H1 (cell line): ENCODE data around the gene FGF4. TPM values are rescaled to one million over a fixed set of nuclear protein-coding genes. Genes with fewer than 3 reads are reported as not detected.

Source experiments
- CTCF ChIA-PET: fragments of 300-600 bp; sonication (Branson Sonifier 250); formaldehyde crosslinking; loops from one replicate; lab custom pipeline; 2021; ENCODE audit not compliant: partially characterized antibody; lab: Charles Lee
- POLR2A ChIA-PET: fragments of 300-600 bp; sonication (Branson Sonifier 250); formaldehyde crosslinking; loops from one replicate; lab custom pipeline; 2021; ENCODE audit warnings: inconsistent platforms; ENCODE audit not compliant: partially characterized antibody; lab: Charles Lee
- DNase-seq, 2 experiments: peaks; one replicate each; pipeline versions ENCODE4 v3.0.0 to v3.0.0-alpha.2; 2010 to 2022; ENCODE audit warnings: low spot score in 2 of 2, low read depth in 1 of 2, mixed read lengths in 1 of 2
- FAIRE-seq: peaks from 2 replicates; lab custom pipeline; 2011; peaks lifted over from hg19 to GRCh38; lab: Jason Lieb, UNC
- H2AFZ ChIP-seq: 2 replicates; pipeline ENCODE4 v1.8.1; 2012; ENCODE audit warnings: low read length, inconsistent platforms
- H2AK5ac ChIP-seq: 2 replicates; pipeline ENCODE4 v1.6.1; 2013; ENCODE audit warnings: low read depth, low read length
- H2BK120ac ChIP-seq: replicated peaks from 2 replicates; pipeline ENCODE3; 2013; ENCODE audit warnings: low read depth, low read length, inconsistent platforms
- H2BK12ac ChIP-seq: 2 replicates; pipeline ENCODE4 v1.6.1; 2013; ENCODE audit warnings: low read depth, low read length
- H2BK15ac ChIP-seq: 2 replicates; pipeline ENCODE4 v1.6.1; 2013; ENCODE audit warnings: low read length
- H2BK20ac ChIP-seq: 2 replicates; pipeline ENCODE4 v1.6.1; 2013; ENCODE audit warnings: low read length
- H2BK5ac ChIP-seq: 2 replicates; pipeline ENCODE4 v1.6.1; 2013; ENCODE audit warnings: low read depth, low read length
- H3K14ac ChIP-seq: 2 replicates; pipeline ENCODE4 v1.6.1; 2013; ENCODE audit warnings: inconsistent platforms; ENCODE audit not compliant: insufficient read length
- H3K18ac ChIP-seq: 2 replicates; pipeline ENCODE4 v1.6.1; 2013; ENCODE audit warnings: low read length; ENCODE audit errors: extremely low read depth
- H3K23ac ChIP-seq: 2 replicates; pipeline ENCODE4 v1.6.1; 2013; ENCODE audit warnings: inconsistent platforms; ENCODE audit not compliant: insufficient read length
- H3K23me2 ChIP-seq: 2 replicates; pipeline ENCODE4 v1.6.1; 2013; ENCODE audit warnings: low read depth, low read length
- H3K27ac ChIP-seq: 2 replicates; pipeline ENCODE4 v1.6.1; 2011; ENCODE audit warnings: low read depth, low read length, inconsistent platforms
- H3K27me3 ChIP-seq, 4 experiments: replicated peaks in 1 of 4; 1 replicate in 1 of 4; 2 replicates in 3 of 4; pipeline versions ENCODE4 v1.6.1 to v1.8.1; 2011 to 2013; ENCODE audit warnings: low read length in 3 of 4, mild to moderate bottlenecking in 3 of 4, inconsistent platforms in 2 of 4, mixed read lengths in 2 of 4, moderate library complexity in 1 of 4; ENCODE audit not compliant: control insufficient read depth in 3 of 4, insufficient read depth in 3 of 4; ENCODE audit errors: extremely low read depth in 1 of 4
- H3K36me3 ChIP-seq, 4 experiments: 2 replicates each; pipeline versions ENCODE4 v1.6.1 to v1.8.1; 2011 to 2013; ENCODE audit warnings: mild to moderate bottlenecking in 4 of 4, low read length in 3 of 4, moderate library complexity in 2 of 4, control low read depth in 1 of 4, inconsistent platforms in 1 of 4; ENCODE audit not compliant: insufficient read depth in 4 of 4, control insufficient read depth in 2 of 4
- H3K4ac ChIP-seq: replicated peaks from 2 replicates; pipeline ENCODE3; 2013; ENCODE audit warnings: low read length, low read depth, mixed read lengths, inconsistent platforms; ENCODE audit not compliant: insufficient read length
- H3K4me1 ChIP-seq, 4 experiments: replicated peaks in 1 of 4; 1 replicate in 1 of 4; 2 replicates in 3 of 4; pipeline versions ENCODE4 v1.6.1 to v1.8.1; 2011 to 2013; ENCODE audit warnings: low read length in 3 of 4, inconsistent platforms in 2 of 4, mixed read lengths in 1 of 4; ENCODE audit not compliant: insufficient read depth in 4 of 4, control insufficient read depth in 3 of 4
- H3K4me2 ChIP-seq, 2 experiments: 2 replicates each; pipeline versions ENCODE4 v1.6.1 to v1.8.1; 2011 to 2013; ENCODE audit warnings: low read depth in 2 of 2, low read length in 2 of 2, control low read depth in 1 of 2, inconsistent platforms in 1 of 2, mild to moderate bottlenecking in 1 of 2; ENCODE audit not compliant: insufficient read depth in 1 of 2
- H3K4me3 ChIP-seq, 4 experiments: fragments of 200-600, 300-600 bp in 1 of 4; sonication (generic), shearing (Covaris generic), sonication (Bioruptor Twin) in 1 of 4; 2 replicates each; pipeline versions ENCODE4 v1.5.1 to v1.8.1; 2011 to 2016; ENCODE audit warnings: low read length in 4 of 4, low read depth in 3 of 4, control low read depth in 2 of 4, inconsistent platforms in 2 of 4, mild to moderate bottlenecking in 2 of 4, mixed read lengths in 1 of 4, moderate library complexity in 1 of 4; ENCODE audit not compliant: insufficient read depth in 2 of 4; ENCODE audit errors: extremely low read depth in 1 of 4
- H3K56ac ChIP-seq: replicated peaks from 2 replicates; pipeline ENCODE3; 2013; ENCODE audit warnings: low read depth, mild to moderate bottlenecking, mixed read lengths, low read length, inconsistent platforms; ENCODE audit not compliant: insufficient read length
- H3K79me1 ChIP-seq: 2 replicates; pipeline ENCODE4 v1.6.1; 2013; ENCODE audit warnings: low read depth, low read length, control low read depth
- H3K79me2 ChIP-seq, 2 experiments: 2 replicates each; pipeline versions ENCODE4 v1.6.1 to v1.8.1; 2012 to 2013; ENCODE audit warnings: low read length in 2 of 2, mild to moderate bottlenecking in 2 of 2, inconsistent platforms in 1 of 2; ENCODE audit not compliant: insufficient read depth in 2 of 2, control insufficient read depth in 1 of 2
- H3K9ac ChIP-seq, 4 experiments: replicated peaks in 1 of 4; 1 replicate in 1 of 4; 2 replicates in 3 of 4; pipeline versions ENCODE4 v1.6.1 to v1.8.1; 2011 to 2013; ENCODE audit warnings: low read depth in 3 of 4, low read length in 3 of 4, control low read depth in 2 of 4, mild to moderate bottlenecking in 2 of 4, moderate library complexity in 2 of 4, inconsistent platforms in 1 of 4; ENCODE audit errors: extremely low read depth in 1 of 4
- H3K9me3 ChIP-seq, 2 experiments: 2 replicates each; pipeline versions ENCODE4 v1.6.1 to v1.8.1; 2012 to 2013; ENCODE audit warnings: mild to moderate bottlenecking in 2 of 2, moderate library complexity in 2 of 2, control low read depth in 1 of 2, inconsistent platforms in 1 of 2, low read depth in 1 of 2, low read length in 1 of 2, mixed read lengths in 1 of 2; ENCODE audit not compliant: insufficient read depth in 2 of 2
- H4K20me1 ChIP-seq, 2 experiments: replicated peaks in 1 of 2; 2 replicates each; pipeline versions ENCODE3 to v1.8.1; 2011 to 2013; ENCODE audit warnings: inconsistent platforms in 2 of 2, low read length in 2 of 2, mild to moderate bottlenecking in 1 of 2; ENCODE audit not compliant: insufficient read depth in 2 of 2, control insufficient read depth in 1 of 2
- H4K5ac ChIP-seq: 2 replicates; pipeline ENCODE4 v1.6.1; 2013; ENCODE audit warnings: low read length, low read depth, mixed read lengths, inconsistent platforms; ENCODE audit not compliant: insufficient read length
- H4K8ac ChIP-seq: 2 replicates; pipeline ENCODE4 v1.8.0; 2013; ENCODE audit warnings: mild to moderate bottlenecking, moderate library complexity, low read length, inconsistent platforms; ENCODE audit not compliant: insufficient read depth; ENCODE audit errors: extremely low read depth
- H4K91ac ChIP-seq: replicated peaks from 2 replicates; pipeline ENCODE3; 2013; ENCODE audit warnings: low read length, mixed read lengths, inconsistent platforms; ENCODE audit not compliant: insufficient read length
- HDAC2 ChIP-seq, 2 experiments: fragments of 300-600 bp in 1 of 2; sonication (generic) in 1 of 2; IDR thresholded peaks; 2 replicates each; pipeline ENCODE4 v1.6.1; 2011 to 2012; ENCODE audit warnings: low read depth in 2 of 2, low read length in 2 of 2, mild to moderate bottlenecking in 2 of 2, moderate library complexity in 2 of 2, borderline replicate concordance in 1 of 2, inconsistent platforms in 1 of 2
- JUN ChIP-seq: IDR thresholded peaks from 2 replicates; pipeline ENCODE4 v1.6.1; 2011; ENCODE audit warnings: low read depth, mild to moderate bottlenecking, improper control_type of control experiment, low read length
- WGBS, 2 experiments: shearing (Covaris generic) in 1 of 2; methylation state at CpG; one replicate each; pipeline versions ENCODE4 v1.1.6 to v1.1.7; 2013 to 2015; ENCODE audit warnings: low lambda C conversion rate in 2 of 2, mixed read lengths in 2 of 2, inconsistent platforms in 1 of 2, low coverage in 1 of 2, missing lambda C conversion rate in 1 of 2; ENCODE audit not compliant: insufficient replicate concordance in 2 of 2, insufficient coverage in 1 of 2, insufficient read length in 1 of 2; ENCODE audit errors: extremely low coverage in 1 of 2, missing lambda C conversion rate in 1 of 2; 5-methylcytosine and 5-hydroxymethylcytosine counted together
- polyA plus RNA-seq, 7 experiments: library from polyadenylated mRNA; depleted of rRNA in 3 of 7; stranded (reverse) in 5 of 7; unstranded in 2 of 7; fragments of >200 nt in 5 of 7; fragments of 200-250 nt in 2 of 7; gene quantifications; 1 replicate in 5 of 7; 2 replicates in 1 of 7; 4 replicates in 1 of 7; pipeline versions ENCODE4 v1.2.1 to v1.2.3, GENCODE V29; 2011 to 2013; ENCODE audit warnings: missing spikeins in 2 of 7, mixed read lengths in 2 of 7
- total RNA-seq: library from RNA; stranded (reverse); fragmentation: NEBNext Ultra II Directional; extraction: Animal tissue kit (Norgen Biotek cat#: 25700); gene quantifications from 2 replicates; pipeline ENCODE4 v1.2.1, GENCODE V29; 2021

The FGF4 gene
- total and polyA plus RNA-seq, 2 of the 8 experiments (the other 6 are each of a cell fraction or from before 2014, with no cell fraction given) = 0.57 to 2.0 TPM

GRCh38 chr11:69729252-69729651 is 45.9 kb downstream of the FGF4 start:
- H3K27ac ChIP-seq = no peak overlapping the region
- no peak overlapping the region for H3K4me2 ChIP-seq
- H2BK120ac ChIP-seq = no peak overlapping the region
- H2AFZ ChIP-seq = no peak overlapping the region
- H2BK12ac ChIP-seq = no peak overlapping the region
- no peaks in the 10 kb centered on the region for H3K79me1 ChIP-seq
- no peak overlapping the region for H2AK5ac ChIP-seq
- H4K5ac ChIP-seq = no peak overlapping the region
- no peak overlapping the region; the same call in 1 of the 2 replicates for H4K8ac ChIP-seq
- no peak overlapping the region for H3K14ac ChIP-seq
- no peaks in the 10 kb centered on the region; a peak in 2 of 7 replicates for H3K27me3 ChIP-seq
- FAIRE-seq = no peak
- POLR2A ChIA-PET = no interaction called here
- H3K23ac ChIP-seq = no peak overlapping the region
- no peak overlapping the region for H3K4ac ChIP-seq
- H3K23me2 ChIP-seq = no peaks in the 10 kb centered on the region
- H3K9ac ChIP-seq = no peak overlapping the region
- no peak overlapping the region for H3K56ac ChIP-seq
- no peak overlapping the region for H2BK15ac ChIP-seq
- no peaks in the 10 kb centered on the region for H3K36me3 ChIP-seq
- peaks cover 2 to 3% of the 10 kb centered on the region in 2 experiments; a peak in 1 of 4 replicates for H3K9me3 ChIP-seq
- no peak overlapping the region for H2BK20ac ChIP-seq
- no peak overlapping the region for H3K18ac ChIP-seq
- H3K79me2 ChIP-seq = no peaks in the 10 kb centered on the region
- H4K91ac ChIP-seq = no peak overlapping the region
- DNase-seq = no peak
- CTCF ChIA-PET = interaction anchor here (0.8 to 20.5 kb wide), 6 partner anchors 11 to 160 kb away, joined by 3 to 197 read pairs (median 4); partner anchors contain the start of gene FGF4
- 84% methylated on average over 9 of the region's 9 CpGs; no CpG with 5 or more reads in 1 of the 2 experiments for WGBS, 2 experiments
- TF ChIP-seq HDAC2 (IDR thresholded peaks at IDR 0.05; ENCODE audit: borderline replicate concordance in 1 of 2, low read depth in 2 of 2, low read length in 2 of 2) (no peak), JUN (no peak)
- H3K4me3 ChIP-seq = no peak overlapping the region
- peaks cover 0 to 2% of the 10 kb centered on the region in 2 experiments for H4K20me1 ChIP-seq
- no peak overlapping the region for H2BK5ac ChIP-seq
- H3K4me1 ChIP-seq = peaks cover 0 to 3% (median 1%) of the 10 kb centered on the region in 4 experiments; a peak in 1 of 7 replicates
